Posterior vena cava (tissue), 2 donors: ENCODE measurements around the gene POLA1. TPM values are rescaled to one million over a fixed set of nuclear protein-coding genes. Genes with fewer than 3 reads are reported as not detected.

ENCODE experiments used
- total RNA-seq, 2 donors: library from RNA; stranded (reverse); fragmentation: NEBNext Ultra II Directional; extraction: Animal tissue kit (Norgen Biotek cat#: 25700); gene quantifications; one replicate each; pipeline ENCODE4 v1.2.1, GENCODE V29; 2021
- donor health status: DM: yes; HTN: yes; CAD: no.
- donor health status: DM: yes; HTN: yes; CAD: no.

POLA1 gene
- total RNA-seq, 2 donors from 2014 or later = 10.4 to 12.1 TPM

Other genes starting within 250 kb of the POLA1 start
- gene PDK3, start 228.6 kb upstream of the POLA1 start, total RNA-seq = 10 to 100 TPM; 58.0 to 67.3 TPM
- 1 to 10 TPM; 1.1 to 3.5 TPM for gene PCYT1B, start 46.6 kb upstream of the POLA1 start, total RNA-seq